IMR-90 (cell line): ENCODE data around the gene TNS3. TPM values are rescaled to one million over a fixed set of nuclear protein-coding genes. Genes with fewer than 3 reads are reported as not detected.

Source experiments
- ATAC-seq: fragments of 200-7000 bp; cut with Tn5 transposase; 2 replicates; pipeline ENCODE4 v1.9.1; 2020; ENCODE audit warnings: low read depth, mild to moderate bottlenecking, moderate library complexity
- BruUV-seq: library from RNA; stranded (reverse); fragments of 400-500 nt; replicated peaks from 2 replicates; lab custom pipeline; 2021; lab: Mats Ljungman, UMichigan
- CTCF ChIA-PET: fragments of 300-600 bp; formaldehyde crosslinking; extraction: SDS; loops from one replicate; lab custom pipeline; 2021; ENCODE audit warnings: antibody characterized with exemption; lab: Yijun Ruan, JAX
- POLR2A ChIA-PET: fragments of 300-600 bp; sonication (Branson Sonifier 250); formaldehyde crosslinking; loops from one replicate; lab custom pipeline; 2022; ENCODE audit warnings: antibody characterized with exemption; ENCODE audit not compliant: unreplicated experiment; lab: Charles Lee
- DNase-seq: peaks from one replicate; pipeline ENCODE4 v3.0.0; 2013
- H2AFZ ChIP-seq: replicated peaks from 2 replicates; pipeline ENCODE3; 2013; ENCODE audit warnings: low read length, mild to moderate bottlenecking; ENCODE audit not compliant: poor library complexity
- H2AK5ac ChIP-seq: 2 replicates; pipeline ENCODE4 v1.6.1; 2013; ENCODE audit warnings: low read depth, low read length, inconsistent platforms
- H2AK9ac ChIP-seq: replicated peaks from 2 replicates; pipeline ENCODE3; 2013; ENCODE audit warnings: mild to moderate bottlenecking, low read depth, low read length, moderate library complexity; ENCODE audit not compliant: poor library complexity
- H2BK120ac ChIP-seq: 2 replicates; pipeline ENCODE4 v1.6.1; 2013; ENCODE audit warnings: low read depth, low read length, inconsistent platforms
- H2BK15ac ChIP-seq: 3 replicates; pipeline ENCODE4 v1.6.1; 2013; ENCODE audit warnings: low read depth, low read length, inconsistent platforms
- H2BK20ac ChIP-seq: 2 replicates; pipeline ENCODE4 v1.6.1; 2013; ENCODE audit warnings: low read depth, mild to moderate bottlenecking, inconsistent platforms, low read length, moderate library complexity
- H2BK5ac ChIP-seq: 2 replicates; pipeline ENCODE4 v1.6.1; 2013; ENCODE audit warnings: mild to moderate bottlenecking, low read depth, low read length, inconsistent platforms; ENCODE audit not compliant: poor library complexity, severe bottlenecking
- H3K14ac ChIP-seq: replicated peaks from 2 replicates; pipeline ENCODE4 v1.6.1; 2013; ENCODE audit warnings: low read depth, low read length, inconsistent platforms
- H3K18ac ChIP-seq: 2 replicates; pipeline ENCODE4 v1.6.1; 2013; ENCODE audit warnings: low read depth, low read length, control low read depth
- H3K23ac ChIP-seq: 2 replicates; pipeline ENCODE4 v1.6.1; 2013; ENCODE audit warnings: low read depth, low read length, inconsistent platforms
- H3K27ac ChIP-seq: 2 replicates; pipeline ENCODE4 v1.5.1; 2013; ENCODE audit warnings: mild to moderate bottlenecking, control low read depth, low read length; ENCODE audit not compliant: insufficient read depth
- H3K27me3 ChIP-seq: 2 replicates; pipeline ENCODE4 v1.6.1; 2013; ENCODE audit warnings: low read length; ENCODE audit not compliant: control insufficient read depth, insufficient read depth
- H3K36me3 ChIP-seq: 2 replicates; pipeline ENCODE4 v1.6.1; 2013; ENCODE audit warnings: low read length, mixed read lengths; ENCODE audit not compliant: control insufficient read depth, insufficient read depth
- H3K4ac ChIP-seq: 2 replicates; pipeline ENCODE4 v1.6.1; 2013; ENCODE audit warnings: low read depth, low read length, inconsistent platforms
- H3K4me1 ChIP-seq: 2 replicates; pipeline ENCODE4 v1.6.1; 2013; ENCODE audit warnings: low read length, mixed read lengths; ENCODE audit not compliant: control insufficient read depth, insufficient read depth
- H3K4me2 ChIP-seq: 2 replicates; pipeline ENCODE4 v1.6.1; 2013; ENCODE audit warnings: low read depth, mild to moderate bottlenecking, control low read depth, low read length, moderate library complexity
- H3K4me3 ChIP-seq: 2 replicates; pipeline ENCODE4 v1.5.1; 2013; ENCODE audit warnings: low read depth, mild to moderate bottlenecking, control low read depth, low read length, moderate library complexity; ENCODE audit not compliant: insufficient read depth
- H3K56ac ChIP-seq: 2 replicates; pipeline ENCODE4 v1.6.1; 2013; ENCODE audit warnings: low read length, inconsistent platforms; ENCODE audit not compliant: insufficient read depth; ENCODE audit errors: extremely low read depth
- H3K79me1 ChIP-seq, 2 experiments: 2 replicates each; pipeline ENCODE4 v1.6.1; 2013; ENCODE audit warnings: low read length in 2 of 2, inconsistent platforms in 1 of 2, low read depth in 1 of 2
- H3K9ac ChIP-seq: 2 replicates; pipeline ENCODE4 v1.6.1; 2013; ENCODE audit warnings: low read depth, low read length, control low read depth
- H3K9me1 ChIP-seq: 2 replicates; pipeline ENCODE4 v1.6.1; 2013; ENCODE audit warnings: low read length, inconsistent platforms; ENCODE audit not compliant: insufficient read depth
- H3K9me3 ChIP-seq: 2 replicates; pipeline ENCODE4 v1.6.1; 2013; ENCODE audit warnings: low read length; ENCODE audit not compliant: control insufficient read depth, insufficient read depth
- H4K20me1 ChIP-seq: 2 replicates; pipeline ENCODE4 v1.6.1; 2013; ENCODE audit warnings: low read length, inconsistent platforms; ENCODE audit not compliant: insufficient read depth
- H4K5ac ChIP-seq: 2 replicates; pipeline ENCODE4 v1.6.1; 2013; ENCODE audit warnings: mild to moderate bottlenecking, low read depth, low read length, control low read depth
- H4K8ac ChIP-seq, 2 experiments: 2 replicates each; pipeline ENCODE4 v1.6.1; 2013; ENCODE audit warnings: low read depth in 2 of 2, low read length in 2 of 2, control low read depth in 1 of 2, inconsistent platforms in 1 of 2
- H4K91ac ChIP-seq: 2 replicates; pipeline ENCODE4 v1.6.1; 2013; ENCODE audit warnings: low read depth, low read length, inconsistent platforms; ENCODE audit not compliant: insufficient read depth
- BHLHE40 ChIP-seq: fragments of 150-350 bp; IDR thresholded peaks from 2 replicates; pipeline ENCODE4 v1.6.1; 2016; ENCODE audit warnings: mild to moderate bottlenecking, low read depth, low read length
- CEBPB ChIP-seq: IDR thresholded peaks from 2 replicates; pipeline ENCODE4 v1.6.1; 2012; ENCODE audit warnings: low read depth, low read length, improper control_type of control experiment
- ELK1 ChIP-seq: fragments of 150-350 bp; IDR thresholded peaks from 2 replicates; pipeline ENCODE4 v1.6.1; 2016; ENCODE audit warnings: low read depth, mild to moderate bottlenecking, low read length, moderate library complexity, borderline replicate concordance
- FOS ChIP-seq: fragments of 150-350 bp; IDR thresholded peaks from 2 replicates; pipeline ENCODE4 v1.6.1; 2016; ENCODE audit warnings: low read depth, low read length
- MXI1 ChIP-seq: IDR thresholded peaks from 2 replicates; pipeline ENCODE4 v1.6.1; 2012; ENCODE audit warnings: low read depth, mild to moderate bottlenecking, low read length, moderate library complexity, borderline replicate concordance
- RCOR1 ChIP-seq: IDR thresholded peaks from 2 replicates; pipeline ENCODE4 v1.6.1; 2012; ENCODE audit warnings: mild to moderate bottlenecking, low read length, improper control_type of control experiment; ENCODE audit not compliant: insufficient replicate concordance
- USF2 ChIP-seq: fragments of 150-350 bp; IDR thresholded peaks from 2 replicates; pipeline ENCODE4 v1.6.1; 2017; ENCODE audit warnings: mild to moderate bottlenecking, antibody characterized with exemption, low read length, low read depth
- WGBS, 2 experiments: methylation state at CpG; one replicate each; pipeline versions ENCODE4 v1.1.5 to v1.1.7; 2013; ENCODE audit warnings: missing lambda C conversion rate in 2 of 2; ENCODE audit not compliant: insufficient read length in 1 of 2; ENCODE audit errors: extremely low coverage in 2 of 2; 5-methylcytosine and 5-hydroxymethylcytosine counted together
- dilution Hi-C: fragments of 300-500 bp; cut with HindIII; formaldehyde crosslinking; loops from one replicate; pipeline ENCODE4 v1.14.3; 2018; ENCODE audit warnings: low sequenced_read_pairs; ENCODE audit not compliant: unreplicated experiment
- in situ Hi-C: fragments of 300-500 bp; cut with MboI; formaldehyde crosslinking; loops from 3 replicates; pipeline ENCODE4 v1.14.3; 2019; ENCODE audit warnings: low sequenced_read_pairs, inconsistent platforms, mixed read lengths
- intact Hi-C: fragments of 100-400 bp; cut with micrococcal nuclease; formaldehyde crosslinking; loops from 2 replicates; pipeline ENCODE4 v1.10.0; 2022
- polyA plus RNA-seq, 3 experiments: library from polyadenylated mRNA; depleted of rRNA; stranded (reverse); fragments of >200 nt; gene quantifications; 2 replicates each; pipeline ENCODE4 v1.2.3, GENCODE V29; 2012; ENCODE audit warnings: low replicate concordance in 1 of 3
- total RNA-seq: library from RNA; depleted of rRNA; stranded (reverse); fragments of >200 nt; gene quantifications from 2 replicates; pipeline ENCODE4 v1.2.3, GENCODE V29; 2012
- TF ChIP-seq, protein P1 (sequence below): conservative IDR thresholded peaks from 2 replicates; pipeline ENCODE4 v1.5.1; 2012; ENCODE audit warnings: mild to moderate bottlenecking, low read depth, low read length, improper control_type of control experiment

The TNS3 gene
- total and polyA plus RNA-seq, 2 of the 4 experiments (the other 2 are of a cell fraction): 64.3 to 79.2 TPM

- intact Hi-C loops (loop anchor here (1.0 to 5.0 kb wide), 2 partner anchors 124 to 428 kb away; no protein-coding TSS in a partner anchor), in situ Hi-C loops (no loop called here), dilution Hi-C loops (no loop called here)
- H3K9me3 ChIP-seq: no peaks in the 10 kb centered on the region
- H3K56ac ChIP-seq: no peak overlapping the region
- H3K27me3 ChIP-seq: no peaks in the 10 kb centered on the region
- 86% methylated on average over 7 of the region's 11 CpGs; no CpG with 5 or more reads in 1 of the 2 experiments for whole genome bisulfite sequencing, 2 experiments
- no peak overlapping the region for H3K23ac ChIP-seq
- peaks cover 6% of the 10 kb centered on the region; the same call in 1 of the 2 replicates for H3K4me1 ChIP-seq
- H3K14ac ChIP-seq: no peak overlapping the region
- H3K9me1 ChIP-seq: peaks cover 16% of the 10 kb centered on the region; the same call in 1 of the 2 replicates
- no peak for ATAC-seq
- H3K9ac ChIP-seq: no peak overlapping the region
- H4K91ac ChIP-seq: no peak overlapping the region
- H3K4me3 ChIP-seq: no peak overlapping the region
- no peak overlapping the region for H3K18ac ChIP-seq
- H4K5ac ChIP-seq: no peak overlapping the region
- peaks cover 4 to 82% of the 10 kb centered on the region in 2 experiments for H3K79me1 ChIP-seq
- no peak overlapping the region for H3K4me2 ChIP-seq
- peaks cover 67% of the 10 kb centered on the region for H3K36me3 ChIP-seq
- no peak overlapping the region for H3K27ac ChIP-seq
- DNase-seq: no peak
- TF ChIP-seq, protein P1, sequence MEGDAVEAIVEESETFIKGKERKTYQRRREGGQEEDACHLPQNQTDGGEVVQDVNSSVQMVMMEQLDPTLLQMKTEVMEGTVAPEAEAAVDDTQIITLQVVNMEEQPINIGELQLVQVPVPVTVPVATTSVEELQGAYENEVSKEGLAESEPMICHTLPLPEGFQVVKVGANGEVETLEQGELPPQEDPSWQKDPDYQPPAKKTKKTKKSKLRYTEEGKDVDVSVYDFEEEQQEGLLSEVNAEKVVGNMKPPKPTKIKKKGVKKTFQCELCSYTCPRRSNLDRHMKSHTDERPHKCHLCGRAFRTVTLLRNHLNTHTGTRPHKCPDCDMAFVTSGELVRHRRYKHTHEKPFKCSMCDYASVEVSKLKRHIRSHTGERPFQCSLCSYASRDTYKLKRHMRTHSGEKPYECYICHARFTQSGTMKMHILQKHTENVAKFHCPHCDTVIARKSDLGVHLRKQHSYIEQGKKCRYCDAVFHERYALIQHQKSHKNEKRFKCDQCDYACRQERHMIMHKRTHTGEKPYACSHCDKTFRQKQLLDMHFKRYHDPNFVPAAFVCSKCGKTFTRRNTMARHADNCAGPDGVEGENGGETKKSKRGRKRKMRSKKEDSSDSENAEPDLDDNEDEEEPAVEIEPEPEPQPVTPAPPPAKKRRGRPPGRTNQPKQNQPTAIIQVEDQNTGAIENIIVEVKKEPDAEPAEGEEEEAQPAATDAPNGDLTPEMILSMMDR: no peak
- TF ChIP-seq CEBPB (no peak), ELK1 (no peak), BHLHE40 (no peak), RCOR1 (no peak), MXI1 (no peak), FOS (no peak), USF2 (no peak)
- H4K8ac ChIP-seq: no peak overlapping the region
- H2BK120ac ChIP-seq: no peak overlapping the region
- H2AFZ ChIP-seq: no peak overlapping the region
- no peak overlapping the region for H2AK5ac ChIP-seq
- BruUV-seq: no TSS peak
- H2BK20ac ChIP-seq: no peak overlapping the region
- ChIA-PET CTCF (interaction anchor here (0.6 to 1.8 kb wide), 2 partner anchors 27 to 126 kb away, joined by 3 to 7 read pairs; no protein-coding TSS in a partner anchor), POLR2A (no interaction called here)
- H2BK5ac ChIP-seq: no peak overlapping the region
- peaks cover 19% of the 10 kb centered on the region for H4K20me1 ChIP-seq
- H2AK9ac ChIP-seq: no peak overlapping the region
- no peak overlapping the region for H2BK15ac ChIP-seq
- no peak overlapping the region for H3K4ac ChIP-seq
Observed at GRCh38 chr7:47391726-47392125, 190.2 kb downstream of the TNS3 start.
